ENCODE measurements around the gene FUT7. TPM values are rescaled to one million over a fixed set of nuclear protein-coding genes. Genes with fewer than 3 reads are reported as not detected.

Gene FUT7
- total RNA-seq, 1 donor from 2014 or later, result not detected

DNA sequence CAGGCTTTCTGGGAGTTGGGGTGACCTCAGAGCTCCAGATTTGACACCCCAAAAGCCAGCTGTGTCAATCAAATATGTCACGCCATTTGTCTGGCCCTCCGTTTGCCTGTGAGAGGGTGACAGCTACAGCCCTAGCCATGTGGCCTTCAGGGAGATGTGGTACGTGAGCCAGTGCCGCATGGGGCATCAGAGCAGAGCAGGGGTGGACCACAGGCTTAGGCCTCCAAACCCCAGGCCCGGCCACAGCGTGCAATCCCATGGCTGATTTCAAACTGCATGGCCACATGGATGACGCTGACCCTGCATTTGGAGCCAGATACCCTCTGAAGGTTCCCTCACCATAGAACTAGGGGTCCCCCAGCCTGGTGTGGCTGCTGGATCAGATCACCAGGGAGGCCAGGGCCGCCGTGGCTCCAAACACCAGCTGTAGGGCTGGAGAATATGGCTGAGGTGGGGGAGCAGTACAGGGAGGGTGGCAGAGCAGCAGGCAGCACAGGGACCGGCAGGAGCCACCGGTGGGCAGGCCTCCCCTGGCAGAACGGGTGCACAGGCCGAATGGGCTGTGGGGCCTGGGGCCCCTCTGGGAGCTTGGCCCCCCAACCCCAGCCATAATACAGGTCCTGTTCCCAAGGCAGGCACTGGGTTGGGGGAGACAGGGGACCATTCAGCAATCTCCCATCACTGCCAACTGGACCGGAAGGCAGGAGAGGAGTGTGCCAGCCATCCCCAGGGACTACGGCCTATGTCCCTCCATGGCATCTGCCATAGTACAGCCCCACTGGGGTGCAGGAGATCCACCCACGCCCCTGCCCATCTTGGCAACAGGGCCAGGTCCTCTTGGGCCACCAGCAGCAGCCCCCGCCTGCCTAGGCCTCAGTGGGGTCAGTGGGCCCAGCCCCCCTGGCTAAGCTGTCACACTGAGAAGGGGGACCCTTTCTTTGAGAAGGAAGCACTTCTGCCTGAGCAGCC, 36.9 kb upstream of the FUT7 start:
- Histone ChIP-seq H3K4me1 (peaks cover 29% of the 10 kb centered on the region), H3K27ac (replicated peaks) (no peak overlapping the region), H3K4me3 (peak overlapping the region; percentile 62), H3K27me3 (ENCODE audit: low read depth) (peaks cover 13% of the 10 kb centered on the region), H3K36me3 (no peaks in the 10 kb centered on the region), H3K9me3 (replicated peaks) (no peaks in the 10 kb centered on the region)
- TF ChIP-seq, protein P1, sequence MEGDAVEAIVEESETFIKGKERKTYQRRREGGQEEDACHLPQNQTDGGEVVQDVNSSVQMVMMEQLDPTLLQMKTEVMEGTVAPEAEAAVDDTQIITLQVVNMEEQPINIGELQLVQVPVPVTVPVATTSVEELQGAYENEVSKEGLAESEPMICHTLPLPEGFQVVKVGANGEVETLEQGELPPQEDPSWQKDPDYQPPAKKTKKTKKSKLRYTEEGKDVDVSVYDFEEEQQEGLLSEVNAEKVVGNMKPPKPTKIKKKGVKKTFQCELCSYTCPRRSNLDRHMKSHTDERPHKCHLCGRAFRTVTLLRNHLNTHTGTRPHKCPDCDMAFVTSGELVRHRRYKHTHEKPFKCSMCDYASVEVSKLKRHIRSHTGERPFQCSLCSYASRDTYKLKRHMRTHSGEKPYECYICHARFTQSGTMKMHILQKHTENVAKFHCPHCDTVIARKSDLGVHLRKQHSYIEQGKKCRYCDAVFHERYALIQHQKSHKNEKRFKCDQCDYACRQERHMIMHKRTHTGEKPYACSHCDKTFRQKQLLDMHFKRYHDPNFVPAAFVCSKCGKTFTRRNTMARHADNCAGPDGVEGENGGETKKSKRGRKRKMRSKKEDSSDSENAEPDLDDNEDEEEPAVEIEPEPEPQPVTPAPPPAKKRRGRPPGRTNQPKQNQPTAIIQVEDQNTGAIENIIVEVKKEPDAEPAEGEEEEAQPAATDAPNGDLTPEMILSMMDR (IDR thresholded peaks at IDR 0.05; ENCODE audit: borderline replicate concordance), result no peak
- intact Hi-C loops (cut with micrococcal nuclease), result no loop called here
- DNase-seq, result no peak

DNA sequence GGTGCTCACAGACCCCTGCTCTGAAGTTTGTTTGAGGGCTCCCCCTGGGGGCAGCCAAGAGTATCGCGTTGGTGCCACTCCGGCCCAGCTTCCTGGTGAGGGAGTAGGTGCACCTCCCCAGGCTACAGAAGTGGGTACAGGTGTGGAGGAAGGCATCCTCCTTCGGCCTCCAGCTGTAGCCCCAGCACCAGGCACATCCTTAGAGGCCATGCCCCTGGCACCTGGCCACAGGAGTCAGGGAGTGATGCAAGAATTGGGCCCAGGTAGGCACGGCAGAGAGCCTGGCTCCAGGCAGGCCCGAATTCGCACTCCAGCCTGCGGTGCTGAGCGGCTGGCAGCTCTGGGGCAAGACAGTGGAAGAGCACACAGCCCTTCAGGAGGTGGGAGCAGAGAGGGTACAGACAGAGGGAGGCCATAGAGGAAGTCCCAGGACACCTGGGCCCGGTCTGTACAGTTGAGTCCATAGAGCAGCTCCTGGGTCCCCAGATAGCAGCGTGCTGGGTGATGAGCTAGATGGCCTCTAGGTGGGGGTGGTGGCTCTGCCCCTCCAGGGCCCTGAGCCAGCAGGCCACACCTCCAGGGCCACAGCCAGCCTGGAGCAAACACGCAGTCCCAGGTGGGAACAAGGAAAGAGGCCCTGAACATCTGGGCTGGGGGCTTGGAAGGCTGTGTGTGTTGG, 36.1 kb upstream of the FUT7 start:
- intact Hi-C loops (cut with micrococcal nuclease), result no loop called here
- TF ChIP-seq, protein P1 (IDR thresholded peaks at IDR 0.05; ENCODE audit: borderline replicate concordance), result peak; percentile 86
- Histone ChIP-seq H3K4me1 (peaks cover 31% of the 10 kb centered on the region), H3K4me3 (no peak overlapping the region), H3K36me3 (no peaks in the 10 kb centered on the region), H3K27me3 (ENCODE audit: low read depth) (peaks cover 13% of the 10 kb centered on the region), H3K27ac (replicated peaks) (no peak overlapping the region), H3K9me3 (replicated peaks) (no peaks in the 10 kb centered on the region)
- peak; percentile 77 for DNase-seq

DNA sequence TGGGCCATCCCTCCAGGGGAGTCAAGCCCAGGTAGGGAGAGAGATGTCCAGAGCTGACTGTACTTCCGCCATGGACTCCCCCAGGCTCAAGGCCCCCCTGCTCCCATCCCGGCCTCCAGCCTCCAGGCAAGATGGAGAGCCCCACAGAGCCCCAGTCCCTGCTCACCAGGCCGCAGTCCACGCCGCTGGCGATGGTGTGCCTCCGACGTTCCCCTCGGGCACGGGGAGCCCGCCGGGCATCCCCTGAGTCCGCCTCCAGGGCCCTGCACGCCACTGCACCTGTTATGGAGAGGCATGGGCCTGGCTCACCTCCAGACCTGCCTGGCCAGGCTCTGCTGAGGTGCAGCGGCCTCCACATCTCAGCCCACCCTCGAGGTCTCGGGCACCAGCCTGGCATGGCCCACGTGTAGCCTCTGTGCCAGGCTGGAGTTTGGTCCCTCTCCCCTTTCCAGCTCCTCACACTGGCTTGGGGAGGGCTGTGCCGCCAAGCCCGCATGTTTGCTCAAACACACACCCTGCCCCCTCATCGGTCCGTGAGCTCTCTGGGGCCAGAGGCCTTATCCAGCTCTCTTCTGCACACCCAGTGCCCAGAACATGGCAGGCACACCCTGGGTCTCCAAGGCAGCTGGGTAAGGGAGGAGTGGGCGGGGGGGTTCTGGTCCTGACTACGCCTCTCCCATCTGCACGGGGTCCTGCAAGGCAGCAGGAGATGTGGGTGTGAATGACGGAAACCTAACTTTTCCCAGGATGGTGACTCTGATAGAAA, 34.4 kb upstream of the FUT7 start:
- TF ChIP-seq, protein P1 (IDR thresholded peaks at IDR 0.05; ENCODE audit: borderline replicate concordance), result no peak
- H3K27ac ChIP-seq (replicated peaks), result no peak overlapping the region
- H3K27me3 ChIP-seq (ENCODE audit: low read depth), result peaks cover 13% of the 10 kb centered on the region
- H3K36me3 ChIP-seq, result no peaks in the 10 kb centered on the region
- H3K4me3 ChIP-seq, result no peak overlapping the region
- peaks cover 26% of the 10 kb centered on the region for H3K4me1 ChIP-seq
- no peaks in the 10 kb centered on the region for H3K9me3 ChIP-seq (replicated peaks)
- DNase-seq, result no peak
- intact Hi-C loops (cut with micrococcal nuclease), result no loop called here

DNA sequence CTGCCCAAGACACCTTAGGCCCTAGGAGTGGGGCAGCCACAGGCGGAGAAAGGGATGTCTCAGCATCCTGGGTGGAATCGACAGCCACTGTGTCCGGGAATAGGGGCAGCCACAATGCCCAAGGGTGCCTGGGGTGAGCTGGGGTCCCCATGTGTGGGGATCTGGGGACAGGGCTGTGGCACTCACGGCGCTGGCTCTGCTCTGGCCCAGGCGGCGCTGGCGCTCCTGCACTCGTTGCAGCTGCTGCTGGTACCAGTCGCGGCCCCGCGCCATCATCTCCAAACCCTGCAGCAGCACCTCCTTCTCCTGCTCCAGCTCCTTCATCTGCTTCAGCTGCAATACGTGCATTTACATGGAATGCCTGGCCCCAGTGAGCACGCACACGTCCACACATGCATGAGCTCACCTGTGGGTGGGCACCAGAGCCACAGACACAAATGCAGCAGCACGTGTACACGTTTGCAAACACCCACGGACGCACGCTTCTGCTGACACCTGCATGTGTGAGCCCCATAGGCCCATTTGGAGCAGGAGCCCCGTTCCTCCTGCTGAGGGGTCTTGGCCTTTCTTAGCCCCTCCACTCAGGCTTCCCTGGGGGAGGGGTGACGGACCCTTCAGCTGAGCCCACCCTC, 33.6 kb upstream of the FUT7 start:
- H3K4me1 ChIP-seq, result peaks cover 19% of the 10 kb centered on the region
- TF ChIP-seq, protein P1 (IDR thresholded peaks at IDR 0.05; ENCODE audit: borderline replicate concordance), result no peak
- no peaks in the 10 kb centered on the region for H3K36me3 ChIP-seq
- H3K27me3 ChIP-seq (ENCODE audit: low read depth), result peaks cover 13% of the 10 kb centered on the region
- DNase-seq, result no peak
- intact Hi-C loops (cut with micrococcal nuclease), result no loop called here
- no peaks in the 10 kb centered on the region for H3K9me3 ChIP-seq (replicated peaks)
- H3K4me3 ChIP-seq, result no peak overlapping the region
- no peak overlapping the region for H3K27ac ChIP-seq (replicated peaks)

DNA sequence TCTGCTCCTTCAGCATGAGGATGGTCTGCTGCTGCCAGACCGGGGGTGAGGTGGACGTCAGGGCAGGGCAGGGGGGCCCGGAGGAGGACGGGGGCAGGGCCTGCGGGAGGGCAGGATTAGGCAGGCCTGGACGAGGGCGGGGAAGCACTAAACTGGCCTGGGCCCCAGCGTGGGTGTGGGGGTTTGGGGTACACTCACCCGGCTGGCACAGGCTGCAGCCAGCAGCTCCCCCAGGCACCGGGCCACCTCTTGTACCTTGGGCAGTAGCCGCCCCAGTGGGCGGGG, 32.9 kb upstream of the FUT7 start:
- peaks cover 13% of the 10 kb centered on the region for H3K27me3 ChIP-seq (ENCODE audit: low read depth)
- H3K4me1 ChIP-seq, result peaks cover 14% of the 10 kb centered on the region
- no peak for DNase-seq
- no peaks in the 10 kb centered on the region for H3K9me3 ChIP-seq (replicated peaks)
- no peak overlapping the region for H3K27ac ChIP-seq (replicated peaks)
- intact Hi-C loops (cut with micrococcal nuclease), result no loop called here
- no peak overlapping the region for H3K4me3 ChIP-seq
- no peaks in the 10 kb centered on the region for H3K36me3 ChIP-seq
- TF ChIP-seq, protein P1 (IDR thresholded peaks at IDR 0.05; ENCODE audit: borderline replicate concordance), result no peak
